Body of pancreas (tissue), 4 donors: ENCODE results near the gene ANKRD11. TPM values are rescaled to one million over a fixed set of nuclear protein-coding genes. Genes with fewer than 3 reads are reported as not detected.
A peak's percentile ranks its signal among the peaks of the same experiment; 100 is the strongest.
"Not testable (repeated sequence)": the region's sequence is repeated elsewhere in the genome, so short reads cannot be mapped to it uniquely, and the experiment has no call there.

Experiments
- ATAC-seq: fragments of 150-250 bp; one replicate; pipeline ENCODE4 v1.9.1; 2016
- DNase-seq, 4 donors: peaks; one replicate each; pipeline ENCODE4 v3.0.0-alpha.2; 2019
- H3K27ac ChIP-seq, 4 donors: fragments of 200-600 bp; sonication (generic); 1 replicate in 3 of 4; 2 replicates in 1 of 4; pipeline versions ENCODE4 v1.5.1 to v1.6.1; 2016 to 2019; ENCODE audit warnings: mild to moderate bottlenecking in 1 of 4, mixed read lengths in 1 of 4, moderate library complexity in 1 of 4
- H3K27me3 ChIP-seq, 2 donors: fragments of 200-600 bp; sonication (generic); one replicate each; pipeline ENCODE4 v1.6.0; 2016; ENCODE audit warnings: mild to moderate bottlenecking in 1 of 2
- H3K36me3 ChIP-seq, 2 donors: fragments of 200-600 bp; sonication (generic); replicated peaks in 1 of 2; 2 replicates each; pipeline ENCODE4 v1.5.1; 2016; ENCODE audit warnings: low read depth in 2 of 2; ENCODE audit not compliant: insufficient read depth in 1 of 2
- H3K4me1 ChIP-seq: fragments of 200-600 bp; sonication (generic); one replicate; pipeline ENCODE4 v1.6.0; 2016
- H3K4me3 ChIP-seq, 2 donors: fragments of 200-600 bp; sonication (generic); 1 replicate in 1 of 2; 2 replicates in 1 of 2; pipeline ENCODE4 v1.5.1; 2016 to 2019
- H3K9me3 ChIP-seq, 3 donors: fragments of 200-600 bp; sonication (generic); 1 replicate in 2 of 3; 2 replicates in 1 of 3; pipeline ENCODE4 v1.5.1; 2016
- POLR2A ChIP-seq, 3 donors: fragments of 450-650 bp; IDR thresholded peaks; one replicate each; pipeline ENCODE4 v1.6.1; 2016; ENCODE audit warnings: antibody characterized with exemption in 3 of 3, mild to moderate bottlenecking in 2 of 3
- WGBS, 2 donors: methylation state at CpG; one replicate each; pipeline ENCODE4 v1.1.5; 2017; 5-methylcytosine and 5-hydroxymethylcytosine counted together
- intact Hi-C: fragments of 100-400 bp; cut with DNase I; formaldehyde crosslinking; loops from one replicate; pipeline ENCODE4 v1.15.1; 2023
- total RNA-seq, 2 donors: library from RNA; depleted of rRNA; stranded (reverse); fragments of >200 nt; gene quantifications; one replicate each; pipeline ENCODE4 v1.1.0, GENCODE V29; 2016
- TF ChIP-seq, protein P1 (sequence below), 7 experiments: fragments of 450-650 bp in 4 of 7; fragments of 200-600 bp in 3 of 7; sonication (generic) in 3 of 7; IDR thresholded peaks; one replicate each; pipeline ENCODE4 v1.5.1; 2016 to 2019; ENCODE audit warnings: antibody characterized with exemption in 7 of 7

The ANKRD11 gene
- total RNA-seq, 2 donors from 2014 or later = 52.1 to 97.9 TPM

DNA sequence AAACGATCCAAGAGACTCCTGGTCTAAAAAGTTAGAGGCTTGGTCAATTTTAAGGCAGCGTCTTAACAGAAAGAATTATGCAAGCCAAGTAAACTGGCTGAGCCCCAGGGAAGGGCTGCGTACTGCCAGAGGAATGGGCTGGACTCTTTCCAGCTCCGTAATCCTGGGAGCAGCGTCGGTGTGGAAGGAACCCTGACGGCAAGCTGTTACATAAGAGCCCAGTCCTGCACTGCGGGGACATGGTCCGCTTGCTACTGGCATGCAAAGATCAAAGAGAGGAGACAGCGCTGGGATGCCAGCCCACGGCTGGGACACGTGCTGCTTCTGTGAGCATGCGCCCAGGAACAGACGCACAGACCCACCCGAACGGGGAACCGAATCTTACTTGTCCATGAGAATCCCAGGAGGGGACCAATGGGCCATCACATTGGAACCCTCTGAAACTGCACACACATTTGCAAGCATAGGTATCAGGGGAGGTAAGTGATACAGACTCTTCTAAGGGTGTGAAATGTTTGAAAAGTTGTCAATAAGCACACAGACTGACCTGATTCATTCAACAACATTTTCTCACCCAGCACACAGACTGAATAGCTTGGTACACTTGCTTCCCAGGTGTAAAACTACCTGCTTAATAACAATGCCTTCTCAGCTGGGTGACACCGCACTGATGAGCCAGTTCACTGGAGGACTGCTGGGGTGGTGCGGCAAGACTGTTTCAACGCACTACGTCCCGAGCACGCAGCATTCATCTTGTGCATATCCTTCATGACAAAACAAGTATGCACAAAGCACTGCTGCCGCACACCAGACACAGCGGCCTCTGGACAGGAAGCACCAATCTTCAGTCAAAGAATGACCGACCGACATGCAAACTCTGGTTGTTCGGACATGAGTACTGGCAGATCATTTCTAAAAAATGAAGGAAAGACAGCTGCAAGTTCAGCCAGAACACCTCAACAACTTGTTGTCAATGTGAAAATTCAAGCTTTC, 94.9 kb downstream of the ANKRD11 start:
- ATAC-seq = peak; percentile 98
- WGBS, 2 donors = 38 to 69% methylated on average over 14 to 28 of the region's 28 CpGs
- no peaks in the 10 kb centered on the region for H3K36me3 ChIP-seq
- H3K9me3 ChIP-seq = no peaks in the 10 kb centered on the region
- H3K27ac ChIP-seq = peak overlapping the region; percentile 46 to 79 (median 76)
- no peak overlapping the region for H3K4me3 ChIP-seq
- peaks cover 46% of the 10 kb centered on the region for H3K4me1 ChIP-seq
- H3K27me3 ChIP-seq = no peaks in the 10 kb centered on the region
- TF ChIP-seq POLR2A (IDR thresholded peaks at IDR 0.05) = peak in 1 of 3 donors; percentile 20
- TF ChIP-seq, protein P1, sequence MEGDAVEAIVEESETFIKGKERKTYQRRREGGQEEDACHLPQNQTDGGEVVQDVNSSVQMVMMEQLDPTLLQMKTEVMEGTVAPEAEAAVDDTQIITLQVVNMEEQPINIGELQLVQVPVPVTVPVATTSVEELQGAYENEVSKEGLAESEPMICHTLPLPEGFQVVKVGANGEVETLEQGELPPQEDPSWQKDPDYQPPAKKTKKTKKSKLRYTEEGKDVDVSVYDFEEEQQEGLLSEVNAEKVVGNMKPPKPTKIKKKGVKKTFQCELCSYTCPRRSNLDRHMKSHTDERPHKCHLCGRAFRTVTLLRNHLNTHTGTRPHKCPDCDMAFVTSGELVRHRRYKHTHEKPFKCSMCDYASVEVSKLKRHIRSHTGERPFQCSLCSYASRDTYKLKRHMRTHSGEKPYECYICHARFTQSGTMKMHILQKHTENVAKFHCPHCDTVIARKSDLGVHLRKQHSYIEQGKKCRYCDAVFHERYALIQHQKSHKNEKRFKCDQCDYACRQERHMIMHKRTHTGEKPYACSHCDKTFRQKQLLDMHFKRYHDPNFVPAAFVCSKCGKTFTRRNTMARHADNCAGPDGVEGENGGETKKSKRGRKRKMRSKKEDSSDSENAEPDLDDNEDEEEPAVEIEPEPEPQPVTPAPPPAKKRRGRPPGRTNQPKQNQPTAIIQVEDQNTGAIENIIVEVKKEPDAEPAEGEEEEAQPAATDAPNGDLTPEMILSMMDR (IDR thresholded peaks at IDR 0.05) = no peak
- intact Hi-C loops = no loop called here
- peak; percentile 94 to 97 (median 96) for DNase-seq

DNA sequence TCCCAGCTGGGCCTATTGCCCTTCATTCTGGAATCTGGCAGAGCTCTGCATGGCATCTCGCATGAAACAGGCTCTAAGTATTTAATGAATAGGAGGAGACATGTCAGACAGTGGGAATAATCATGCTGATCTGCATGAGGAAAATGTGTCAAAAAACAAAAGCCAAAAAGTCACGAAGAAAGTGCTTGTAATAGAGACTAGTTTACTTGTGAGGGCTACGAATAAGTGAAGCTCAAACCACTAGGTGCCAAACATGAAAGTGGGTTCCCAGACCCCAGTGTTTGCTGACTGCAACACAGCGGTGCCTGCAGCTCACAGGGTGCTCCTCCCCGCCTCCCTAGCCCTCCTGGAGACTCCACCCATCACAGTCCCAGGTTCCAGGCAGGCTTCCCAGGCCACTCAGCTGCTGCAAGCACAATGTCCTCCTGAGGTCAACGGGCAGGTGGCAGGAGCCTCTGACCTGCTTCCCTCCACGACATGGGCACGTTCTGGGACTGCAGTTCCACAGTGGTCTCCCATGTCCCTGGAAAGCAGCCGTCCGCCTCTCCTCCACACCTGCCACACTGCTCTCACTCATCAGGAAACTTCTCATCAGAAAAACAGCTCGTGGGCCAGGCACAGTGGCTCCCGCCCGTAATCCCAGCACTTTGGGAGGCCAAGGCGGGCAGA, 96.5 kb downstream of the ANKRD11 start:
- Histone ChIP-seq H3K4me1 (peaks cover 49% of the 10 kb centered on the region), H3K27ac (peak overlapping the region; percentile 12 to 79 (median 76)), H3K4me3 (no peak overlapping the region), H3K36me3 (no peaks in the 10 kb centered on the region), H3K27me3 (no peaks in the 10 kb centered on the region), H3K9me3 (no peaks in the 10 kb centered on the region)
- ATAC-seq (no peak), DNase-seq (peak in 3 of 4 donors; percentile 31 to 60 (median 55))
- 57 to 58% methylated on average over 13 to 14 of the region's 14 CpGs for WGBS, 2 donors
- intact Hi-C loops = no loop called here
- TF ChIP-seq POLR2A (IDR thresholded peaks at IDR 0.05) = no peak

DNA sequence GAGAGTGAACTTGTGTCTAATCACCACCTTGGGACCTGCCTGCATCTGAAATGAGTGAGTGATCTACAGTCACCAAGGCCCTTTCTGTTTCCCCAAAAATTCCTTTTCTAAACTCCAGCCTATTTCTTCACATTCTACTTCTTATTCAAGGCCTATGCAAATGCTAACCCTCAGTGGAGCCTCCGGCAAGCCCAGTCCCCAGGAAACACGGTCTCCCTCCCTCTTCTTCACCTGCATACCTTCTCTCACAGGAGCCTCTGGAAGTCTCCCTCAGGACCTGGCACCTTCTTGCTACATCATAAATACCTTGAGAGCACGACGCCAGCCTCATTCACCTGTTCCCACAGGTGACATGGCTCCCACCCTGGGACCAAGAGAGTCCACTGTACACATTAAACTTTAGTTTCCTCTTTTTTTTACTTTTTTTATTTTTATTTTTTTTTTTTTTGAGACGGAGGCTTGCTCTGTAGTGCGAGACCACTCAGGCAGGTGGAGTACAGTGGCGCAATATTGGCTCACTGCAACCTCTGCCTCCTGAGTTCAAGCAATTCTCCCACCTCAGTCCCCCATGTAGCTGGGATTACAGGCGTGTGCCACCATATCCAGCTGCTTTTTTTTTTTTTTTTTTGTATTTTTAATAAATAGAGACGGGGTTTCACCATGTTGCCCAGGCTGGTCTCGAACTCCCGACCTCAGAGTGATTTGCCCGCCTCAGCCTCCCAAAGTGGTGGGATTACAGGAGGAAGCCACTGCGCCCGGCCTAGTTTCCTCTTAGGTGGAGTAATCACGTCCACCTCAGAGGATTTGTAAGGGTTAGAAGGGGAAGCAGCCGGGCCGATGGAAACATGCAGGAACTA, 97.3 kb downstream of the ANKRD11 start:
- no peaks in the 10 kb centered on the region for H3K27me3 ChIP-seq
- H3K36me3 ChIP-seq = no peaks in the 10 kb centered on the region
- TF ChIP-seq, protein P1 (IDR thresholded peaks at IDR 0.05) = no peak
- no peak for TF ChIP-seq POLR2A (IDR thresholded peaks at IDR 0.05)
- intact Hi-C loops = no loop called here
- DNase-seq (no peak), ATAC-seq (no peak)
- H3K27ac ChIP-seq = peak overlapping the region in 2 of 4 donors; percentile 79
- H3K4me3 ChIP-seq = no peak overlapping the region
- 63 to 74% methylated on average over 17 of the region's 17 CpGs for WGBS, 2 donors
- peaks cover 49% of the 10 kb centered on the region for H3K4me1 ChIP-seq
- no peaks in the 10 kb centered on the region for H3K9me3 ChIP-seq

DNA sequence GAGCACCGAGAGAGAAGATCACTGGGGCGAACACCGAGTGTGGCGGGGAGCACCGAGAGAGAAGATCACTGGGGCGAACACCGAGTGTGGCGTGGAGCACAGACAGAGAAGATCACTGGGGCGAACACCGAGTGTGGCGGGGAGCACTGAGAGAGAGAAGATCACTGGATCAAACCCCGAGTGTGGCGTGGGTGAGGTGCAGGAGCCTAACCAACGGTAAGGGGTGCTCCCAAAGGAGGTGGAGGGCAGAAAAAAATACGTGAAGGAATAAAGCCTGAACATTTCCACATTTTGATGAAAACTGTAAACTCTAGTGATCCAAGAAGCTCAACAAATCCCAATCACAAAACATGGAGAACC, 100.2 kb downstream of the ANKRD11 start:
- H3K27ac ChIP-seq, H3K4me3 ChIP-seq, DNase-seq, ATAC-seq, intact Hi-C loops, H3K27me3 ChIP-seq, H3K36me3 ChIP-seq, H3K9me3 ChIP-seq: not testable (repeated sequence)
- 89 to 95% methylated on average over 14 to 15 of the region's 15 CpGs for WGBS, 2 donors
- peaks cover 46% of the 10 kb centered on the region for H3K4me1 ChIP-seq

DNA sequence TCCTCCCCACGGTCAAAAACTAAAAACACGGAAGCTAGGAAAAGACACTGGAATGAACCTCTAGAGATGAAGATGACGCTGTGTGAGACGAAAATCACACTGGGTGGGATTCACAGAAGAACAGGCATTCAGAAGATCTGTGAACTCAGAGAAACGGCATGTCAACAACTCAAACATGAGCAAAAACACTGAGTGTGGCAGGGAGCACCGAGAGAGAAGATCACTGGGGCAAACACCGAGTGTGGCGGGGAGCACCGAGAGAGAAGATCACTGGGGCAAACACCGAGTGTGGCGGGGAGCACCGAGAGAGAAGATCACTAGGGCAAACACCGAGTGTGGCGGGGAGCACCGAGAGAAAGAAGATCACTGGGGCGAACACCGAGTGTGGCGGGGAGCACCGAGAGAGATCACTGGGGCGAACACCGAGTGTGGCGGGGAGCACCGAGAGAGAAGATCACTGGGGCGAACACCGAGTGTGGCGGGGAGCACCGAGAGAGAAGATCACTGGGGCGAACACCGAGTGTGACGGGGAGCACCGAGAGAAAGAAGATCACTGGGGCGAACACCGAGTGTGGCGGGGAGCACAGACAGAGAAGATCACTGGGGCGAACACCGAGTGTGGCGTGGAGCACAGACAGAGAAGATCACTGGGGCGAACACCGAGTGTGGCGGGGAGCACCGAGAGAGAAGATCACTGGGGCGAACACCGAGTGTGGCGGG, 100.7 kb downstream of the ANKRD11 start:
- intact Hi-C loops, H3K36me3 ChIP-seq, H3K9me3 ChIP-seq, DNase-seq, H3K4me3 ChIP-seq, ATAC-seq, H3K27ac ChIP-seq, H3K27me3 ChIP-seq: not testable (repeated sequence)
- H3K4me1 ChIP-seq = peaks cover 41% of the 10 kb centered on the region
- WGBS, 2 donors = 90 to 93% methylated on average over 30 to 40 of the region's 44 CpGs
